ENCODE results near the gene TOP2A.

The TOP2A gene

DNA sequence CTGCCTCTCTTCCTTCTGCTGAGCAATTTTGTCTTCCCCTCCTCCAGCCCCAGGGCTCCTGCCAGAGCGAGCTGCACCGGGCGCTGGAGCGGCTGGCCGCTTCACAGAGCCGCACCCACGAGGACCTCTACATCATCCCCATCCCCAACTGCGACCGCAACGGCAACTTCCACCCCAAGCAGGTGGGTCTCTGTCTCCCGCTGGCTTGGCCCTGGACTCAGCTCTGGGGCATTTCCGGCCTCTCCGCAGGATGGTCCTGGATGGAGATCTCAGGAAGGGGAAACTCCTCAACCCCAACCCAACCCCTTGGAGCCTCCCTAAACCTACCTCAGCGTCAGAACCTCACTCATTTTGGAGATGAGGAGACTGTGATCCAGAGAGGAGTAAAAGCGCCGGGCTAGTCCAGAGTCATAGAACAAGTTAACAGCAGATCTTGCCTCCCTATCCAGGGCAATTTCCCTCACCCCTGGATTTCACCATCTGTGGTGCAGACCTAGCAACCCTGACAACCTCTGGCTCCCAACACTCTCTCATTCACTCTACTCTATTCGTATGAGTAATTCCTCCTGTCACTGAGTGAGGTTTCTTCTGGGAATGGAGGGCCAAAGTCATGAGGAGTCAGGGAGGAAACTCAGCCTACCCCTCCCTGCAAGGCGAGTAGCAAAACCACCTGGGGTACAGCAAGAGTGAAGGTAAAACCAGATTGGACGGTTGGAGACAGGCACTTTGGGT, 36.4 kb upstream of the TOP2A start:
- DNase-seq (ENCODE audit: low read depth, low spot score), result no peak

DNA sequence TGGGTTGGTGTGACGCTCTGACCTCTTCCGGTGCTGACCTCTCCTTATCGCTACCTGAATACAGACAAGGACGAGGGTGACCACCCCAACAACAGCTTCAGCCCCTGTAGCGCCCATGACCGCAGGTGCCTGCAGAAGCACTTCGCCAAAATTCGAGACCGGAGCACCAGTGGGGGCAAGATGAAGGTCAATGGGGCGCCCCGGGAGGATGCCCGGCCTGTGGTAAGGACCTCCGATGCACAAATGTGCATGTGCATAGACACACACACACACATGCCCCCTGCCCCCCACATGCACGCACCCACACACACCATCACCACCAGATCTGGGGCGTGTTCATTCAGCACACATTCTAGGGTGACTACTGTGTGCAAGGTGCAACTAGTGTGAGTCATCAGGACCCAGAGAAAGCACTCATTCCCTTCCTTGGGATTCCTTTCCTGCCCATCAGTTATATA, 35.3 kb upstream of the TOP2A start:
- DNase-seq (ENCODE audit: low read depth, low spot score), result no peak

DNA sequence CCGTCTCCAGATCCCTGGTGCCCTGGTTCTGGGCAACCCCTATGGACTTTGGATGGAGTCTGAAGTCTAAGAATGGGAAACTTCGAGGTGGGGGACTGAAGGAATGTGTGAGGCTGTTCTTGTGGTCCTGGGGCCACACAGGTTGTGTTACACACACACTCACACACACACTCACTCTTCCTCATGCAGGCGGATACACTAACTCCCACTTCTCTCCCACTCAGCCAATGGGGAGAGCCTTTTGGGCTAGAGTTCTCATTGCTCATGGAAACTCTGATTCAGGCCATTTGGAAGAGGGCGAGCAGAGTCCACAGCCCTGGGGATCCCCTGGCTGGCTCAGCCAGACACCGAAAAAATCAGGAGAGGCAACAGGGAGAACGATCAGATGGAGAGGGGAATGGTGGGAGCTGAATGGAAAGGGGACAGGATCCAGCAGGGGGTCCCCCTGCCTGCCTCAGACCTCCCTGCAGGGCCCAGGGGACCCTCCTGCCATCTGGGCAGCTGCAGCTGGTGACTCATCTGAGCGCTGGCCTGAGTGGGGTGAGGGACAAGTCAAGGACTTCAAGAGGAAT, 34.6 kb upstream of the TOP2A start:
- no peak for DNase-seq (ENCODE audit: low read depth, low spot score)

DNA sequence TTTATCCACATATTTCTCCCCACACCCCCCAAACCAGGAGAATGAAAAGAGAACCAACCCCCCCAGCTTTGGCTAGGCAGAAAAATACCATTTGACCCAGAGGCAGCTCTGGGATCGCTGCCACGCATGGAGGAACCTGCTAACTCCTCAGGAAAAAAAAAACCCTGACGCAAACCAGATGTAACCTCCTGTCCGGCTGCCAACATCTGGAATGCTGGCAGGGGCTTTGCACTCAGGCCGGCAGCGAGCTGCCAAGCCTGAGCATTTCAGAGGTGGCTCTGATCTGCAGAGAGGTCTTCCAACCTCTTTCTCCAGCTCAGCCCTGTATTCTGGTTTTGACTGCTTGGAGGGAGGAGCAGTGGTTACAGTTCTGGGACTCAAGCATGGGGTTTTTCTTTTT, 33.7 kb upstream of the TOP2A start:
- DNase-seq (ENCODE audit: low read depth, low spot score), result no peak

DNA sequence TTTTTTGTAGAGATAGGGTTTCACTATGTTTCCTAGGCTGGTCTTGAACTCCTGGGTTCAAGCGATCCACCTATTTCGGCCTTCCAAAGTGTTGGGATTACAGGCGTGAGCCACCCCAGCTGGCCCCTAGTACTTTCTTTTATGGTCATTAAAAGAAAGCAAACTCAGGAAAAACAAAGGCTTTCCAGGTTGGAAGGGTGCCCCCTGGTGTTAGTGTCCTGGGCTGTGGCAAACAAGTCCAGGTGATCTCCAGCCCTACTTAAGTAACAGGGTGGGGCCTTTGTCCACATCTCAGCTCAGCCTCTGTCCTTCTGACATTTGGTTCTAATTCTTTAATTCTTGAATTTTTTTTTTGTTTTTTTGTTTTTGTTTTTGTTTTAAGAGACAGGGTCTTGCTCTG, 32.5 kb upstream of the TOP2A start:
- no peak for DNase-seq (ENCODE audit: low read depth, low spot score)

DNA sequence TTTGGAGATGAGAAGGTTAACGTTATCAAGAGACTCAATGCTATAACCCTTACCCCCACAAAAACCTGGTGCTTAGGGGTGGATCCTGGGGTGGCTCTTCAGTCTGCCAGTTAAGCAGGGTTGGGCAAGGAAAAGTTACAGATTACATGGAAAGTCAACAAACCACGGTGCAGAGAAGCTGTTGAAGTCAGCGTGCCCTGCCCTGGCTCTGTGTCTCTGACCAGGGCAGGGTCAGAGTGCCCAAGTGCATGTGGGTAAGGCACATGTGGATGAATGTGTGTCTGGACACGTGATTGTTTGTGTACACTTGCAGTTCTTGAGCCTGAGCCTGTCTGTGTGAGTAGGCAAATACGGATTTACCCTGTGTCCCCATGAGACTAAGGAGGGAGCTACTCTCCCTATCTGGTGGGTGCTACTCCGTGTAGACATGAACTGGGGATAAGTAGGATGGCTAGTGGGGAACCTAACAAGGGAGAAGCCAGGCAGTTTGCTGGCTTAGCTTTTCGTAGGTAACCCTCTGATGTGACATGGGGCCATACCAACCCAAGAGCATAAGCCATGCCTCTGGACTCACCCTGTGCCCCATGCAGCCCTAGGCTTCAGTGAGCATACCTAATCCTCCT, 31.1 kb upstream of the TOP2A start:
- DNase-seq (ENCODE audit: low read depth, low spot score), result no peak

DNA sequence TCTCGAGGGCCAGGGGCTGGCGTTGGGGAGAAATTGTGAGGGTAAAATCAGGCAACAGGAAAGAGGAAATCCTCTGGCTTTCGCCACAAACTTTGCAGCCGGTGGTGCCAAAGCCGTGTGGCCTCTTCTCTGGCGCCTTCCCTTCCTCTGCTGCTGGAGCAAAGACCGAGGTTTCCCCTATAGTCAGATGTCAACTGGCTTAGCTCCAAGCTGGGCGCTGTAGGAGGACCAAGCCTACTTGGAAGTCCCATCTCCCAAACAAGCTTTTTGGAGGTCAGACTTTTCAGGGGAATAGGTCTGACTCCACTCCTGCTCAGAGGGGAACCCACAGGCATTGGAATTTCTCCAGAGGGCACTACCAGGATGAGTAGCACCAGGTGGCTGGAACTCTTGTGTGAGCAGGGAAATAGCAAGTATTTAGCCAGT, 30.5 kb upstream of the TOP2A start:
- no peak for DNase-seq (ENCODE audit: low read depth, low spot score)

DNA sequence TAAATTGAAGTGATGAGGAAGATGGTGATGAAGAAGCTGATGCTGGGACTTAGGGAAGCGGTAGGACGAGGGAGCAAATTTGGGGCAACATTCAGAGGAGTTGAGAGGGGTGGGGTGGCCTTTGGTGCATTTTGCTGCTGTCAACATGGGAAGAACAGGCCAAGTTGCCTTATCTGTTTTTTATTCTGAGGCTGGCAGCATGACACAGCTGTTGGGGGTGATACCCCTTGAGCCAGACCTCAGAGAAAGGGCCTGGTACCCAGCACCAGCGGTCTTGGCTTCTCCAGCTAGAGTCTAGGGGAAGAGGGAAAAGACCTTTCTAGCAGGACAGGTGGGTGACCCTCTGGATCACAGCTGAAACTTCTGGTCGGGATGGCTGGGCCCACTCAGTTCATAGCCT, 30.1 kb upstream of the TOP2A start:
- no peak for DNase-seq (ENCODE audit: low read depth, low spot score)

DNA sequence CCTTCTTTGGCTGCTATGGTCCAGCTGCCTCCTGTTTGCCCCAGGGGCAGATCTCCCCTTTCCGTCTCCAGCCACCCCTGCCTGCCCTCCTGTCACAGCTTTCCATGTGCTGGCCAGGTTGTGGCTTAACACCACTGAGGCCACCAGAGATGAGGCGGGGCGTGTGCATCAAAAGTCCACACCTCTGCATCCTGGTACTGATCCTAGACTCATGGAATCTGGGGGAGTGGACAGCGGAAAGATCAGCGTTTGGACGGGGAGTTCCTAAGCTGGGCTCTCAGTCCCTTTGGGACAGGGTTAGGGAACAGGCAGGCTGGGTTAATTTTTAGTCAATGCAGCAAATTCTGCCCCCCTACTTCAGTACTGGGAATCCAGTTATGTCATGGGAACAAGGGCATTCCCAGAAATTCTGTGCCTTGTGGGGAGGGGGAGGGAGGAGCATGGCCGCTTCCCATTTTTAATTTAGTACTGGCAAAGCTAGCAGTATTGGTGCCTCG, 29.5 kb upstream of the TOP2A start:
- DNase-seq (ENCODE audit: low read depth, low spot score), result no peak

DNA sequence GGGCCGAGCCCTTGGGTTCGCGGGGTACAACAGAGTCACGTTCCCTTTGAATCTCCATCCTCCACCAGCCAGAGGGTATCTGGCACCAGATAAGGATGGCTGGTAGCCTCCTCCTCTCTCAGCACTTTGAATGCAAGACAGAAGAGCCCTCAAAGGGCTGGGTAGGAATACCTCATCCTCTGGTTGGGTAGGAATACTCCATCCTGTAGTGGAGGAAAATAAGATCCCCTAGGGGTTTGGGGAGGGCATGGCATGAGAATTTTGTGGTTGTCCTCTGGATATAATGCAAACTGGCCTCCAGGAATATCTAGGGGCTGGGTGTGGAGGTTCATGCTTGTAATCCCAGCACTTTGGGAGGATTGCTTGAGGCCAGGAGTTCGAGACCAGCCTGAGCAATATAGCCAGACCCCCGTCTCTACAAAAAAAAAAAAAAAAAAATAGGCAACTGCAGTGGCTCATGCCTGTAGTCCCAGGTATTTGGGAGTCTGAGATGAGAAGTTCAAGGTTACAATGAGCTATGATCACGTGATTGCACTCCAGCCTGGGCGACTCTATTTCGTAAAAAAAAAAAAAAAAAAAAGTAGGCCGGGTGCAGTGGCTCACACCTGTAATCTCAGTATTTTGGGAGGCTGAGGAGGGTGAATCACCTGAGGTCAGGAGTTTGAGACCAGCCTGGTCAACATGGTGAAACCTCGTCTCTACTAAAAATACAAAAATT, 28.2 kb upstream of the TOP2A start:
- no peak for DNase-seq (ENCODE audit: low read depth, low spot score)

DNA sequence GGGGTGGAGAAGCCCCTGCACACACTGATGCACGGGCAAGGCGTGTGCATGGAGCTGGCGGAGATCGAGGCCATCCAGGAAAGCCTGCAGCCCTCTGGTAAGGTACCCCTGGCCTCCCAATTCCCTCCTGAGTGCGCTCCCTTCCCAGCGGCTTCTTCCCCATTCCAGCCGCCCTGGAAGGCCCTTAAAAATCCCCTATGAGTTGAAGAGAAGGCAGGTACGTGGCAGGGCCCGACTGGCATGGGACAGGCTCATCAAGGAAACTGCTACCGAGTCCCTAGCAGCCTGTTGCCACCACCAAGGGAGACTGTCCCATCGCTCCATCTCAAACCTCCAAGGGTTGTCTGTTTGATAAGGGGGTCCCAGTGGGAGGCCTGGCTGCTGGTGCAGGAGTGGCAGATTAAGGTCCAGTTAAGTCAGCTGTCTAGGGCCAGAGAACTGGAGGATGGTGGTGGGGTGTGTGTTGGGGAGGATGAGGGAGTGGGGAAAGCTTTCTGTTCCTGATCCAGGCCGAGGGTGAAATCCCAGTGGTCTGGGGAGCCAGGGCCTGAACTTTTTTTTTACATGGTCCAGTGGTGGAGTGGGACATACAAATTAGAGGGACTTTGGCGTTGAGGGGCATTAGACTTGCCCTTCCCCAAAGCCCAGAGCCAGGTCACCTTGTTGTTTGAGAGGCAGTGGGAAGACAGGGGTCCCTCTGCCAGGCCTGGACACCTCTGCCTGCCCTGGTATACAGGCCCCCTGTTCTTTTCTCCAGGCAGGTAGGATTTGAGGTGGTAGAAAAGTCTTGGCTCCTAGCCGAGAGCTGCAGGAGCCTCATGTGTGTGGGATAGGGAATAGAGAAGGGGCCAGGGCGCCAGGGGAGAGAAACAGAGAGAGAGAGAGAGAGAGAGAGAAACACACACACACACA, 26.5 kb upstream of the TOP2A start:
- no peak for DNase-seq (ENCODE audit: low read depth, low spot score)

DNA sequence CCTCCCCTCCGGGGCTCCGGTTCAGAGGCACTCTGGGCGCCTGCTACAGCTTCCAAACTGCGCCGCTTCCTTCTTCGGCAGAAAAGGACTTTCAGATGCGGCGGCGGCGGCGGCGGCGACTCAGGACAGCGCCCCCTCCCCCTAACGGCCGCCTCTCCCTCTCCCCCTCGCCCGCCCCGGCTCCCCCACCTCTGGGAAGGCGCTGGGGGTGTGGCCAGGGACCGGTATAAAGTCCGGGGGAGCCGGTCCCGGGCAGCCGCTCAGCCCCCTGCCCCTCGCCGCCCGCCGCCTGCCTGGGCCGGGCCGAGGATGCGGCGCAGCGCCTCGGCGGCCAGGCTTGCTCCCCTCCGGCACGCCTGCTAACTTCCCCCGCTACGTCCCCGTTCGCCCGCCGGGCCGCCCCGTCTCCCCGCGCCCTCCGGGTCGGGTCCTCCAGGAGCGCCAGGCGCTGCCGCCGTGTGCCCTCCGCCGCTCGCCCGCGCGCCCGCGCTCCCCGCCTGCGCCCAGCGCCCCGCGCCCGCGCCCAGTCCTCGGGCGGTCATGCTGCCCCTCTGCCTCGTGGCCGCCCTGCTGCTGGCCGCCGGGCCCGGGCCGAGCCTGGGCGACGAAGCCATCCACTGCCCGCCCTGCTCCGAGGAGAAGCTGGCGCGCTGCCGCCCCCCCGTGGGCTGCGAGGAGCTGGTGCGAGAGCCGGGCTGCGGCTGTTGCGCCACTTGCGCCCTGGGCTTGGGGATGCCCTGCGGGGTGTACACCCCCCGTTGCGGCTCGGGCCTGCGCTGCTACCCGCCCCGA, 25.7 kb upstream of the TOP2A start, which contains the start of gene IGFBP4:
Gene IGFBP4 (plus strand): TSS at position 255 of the 792 bp plus-strand sequence. CDS start 286 bp downstream, at position 541.
- peak; percentile 37 for DNase-seq (ENCODE audit: low read depth, low spot score)

DNA sequence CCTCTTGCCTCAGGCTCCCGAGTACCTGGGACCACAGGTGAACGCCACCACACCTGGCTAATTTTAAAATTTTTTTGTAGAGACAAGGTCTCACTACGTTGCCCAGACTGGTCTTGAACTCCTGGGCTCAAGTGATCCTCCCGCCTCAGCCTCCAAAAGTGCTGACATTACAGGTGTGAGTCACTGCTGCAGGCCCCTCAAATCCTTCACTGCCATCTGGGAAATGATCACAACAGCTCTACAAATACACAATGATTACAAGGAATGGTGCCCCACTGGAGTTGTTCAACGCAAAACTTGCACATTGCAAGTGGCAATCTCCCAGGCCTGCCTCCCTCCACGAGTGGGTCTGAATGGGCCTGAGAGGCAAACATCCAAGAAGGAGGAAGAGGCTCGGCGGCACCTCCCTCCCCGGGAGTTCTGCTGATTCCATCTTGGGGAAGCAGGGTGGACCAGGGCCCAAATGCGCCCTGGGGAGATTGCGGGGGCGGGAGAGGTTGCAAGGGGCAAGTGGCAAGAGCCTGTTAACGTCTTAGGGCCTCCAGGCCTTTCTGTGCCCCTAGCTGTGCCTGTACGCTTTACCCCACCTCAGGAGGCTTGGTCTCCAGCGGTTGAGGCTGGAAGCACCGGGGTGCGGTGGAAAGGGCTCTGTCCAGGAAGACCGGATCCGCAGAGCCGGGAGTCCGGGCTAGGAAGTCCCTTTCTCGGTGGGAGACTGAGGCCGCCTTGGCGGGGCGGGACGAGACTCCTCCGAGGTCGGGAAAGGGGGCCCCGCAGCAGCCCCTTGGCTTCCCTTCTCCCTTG, 24.9 kb upstream of the TOP2A start:
- no peak for DNase-seq (ENCODE audit: low read depth, low spot score)

DNA sequence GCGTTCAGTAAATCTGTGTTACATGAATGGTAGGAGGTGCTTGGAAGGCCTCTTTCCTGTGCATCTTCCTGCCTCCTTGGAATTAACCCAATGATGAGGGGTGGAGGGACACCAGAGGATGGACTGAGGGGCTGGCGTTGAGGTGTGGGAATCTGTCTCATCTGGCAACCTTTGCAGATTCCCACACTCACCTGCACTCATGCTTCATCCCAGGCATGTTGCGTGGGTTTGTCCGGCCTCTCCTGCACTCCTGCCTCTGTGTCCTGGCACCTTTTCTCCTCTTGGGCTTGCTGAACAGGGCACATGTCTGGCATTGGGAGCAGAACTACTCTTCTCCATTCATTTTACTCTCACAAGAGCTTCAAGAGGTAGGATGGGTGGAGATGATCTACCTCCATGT, 22.5 kb upstream of the TOP2A start:
- DNase-seq (ENCODE audit: low read depth, low spot score), result no peak

DNA sequence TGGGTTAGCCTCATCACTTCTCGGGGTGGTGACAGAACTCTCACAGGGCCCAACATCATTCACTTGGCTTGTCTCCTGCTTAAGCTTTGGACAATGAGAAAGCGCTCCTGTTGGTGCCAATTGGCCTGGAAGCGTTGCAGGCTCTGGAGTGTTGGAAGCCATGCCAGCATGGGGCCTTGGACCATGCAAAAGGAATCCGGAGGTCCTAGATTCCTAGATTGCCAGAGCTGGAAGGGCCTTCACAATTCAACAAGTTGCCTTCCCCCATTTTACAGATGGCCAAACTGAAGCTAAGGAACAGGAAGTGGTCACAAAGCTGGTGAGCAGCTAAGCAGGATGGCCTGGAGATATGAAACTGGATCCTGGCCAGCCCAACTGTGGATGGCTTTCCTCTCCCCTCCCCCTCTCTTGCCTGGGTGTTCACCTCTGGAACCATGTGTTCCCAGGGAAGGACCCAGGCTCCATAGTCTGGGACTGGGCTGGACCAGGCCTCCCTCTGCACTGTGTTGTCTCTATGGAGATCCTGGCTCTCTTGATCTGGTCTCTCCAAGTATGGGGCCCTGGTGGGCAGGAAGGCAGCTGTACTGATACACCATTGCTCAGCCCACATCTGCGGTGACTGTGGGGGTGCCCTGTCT, 19.5 kb upstream of the TOP2A start:
- no peak for DNase-seq (ENCODE audit: low read depth, low spot score)

DNA sequence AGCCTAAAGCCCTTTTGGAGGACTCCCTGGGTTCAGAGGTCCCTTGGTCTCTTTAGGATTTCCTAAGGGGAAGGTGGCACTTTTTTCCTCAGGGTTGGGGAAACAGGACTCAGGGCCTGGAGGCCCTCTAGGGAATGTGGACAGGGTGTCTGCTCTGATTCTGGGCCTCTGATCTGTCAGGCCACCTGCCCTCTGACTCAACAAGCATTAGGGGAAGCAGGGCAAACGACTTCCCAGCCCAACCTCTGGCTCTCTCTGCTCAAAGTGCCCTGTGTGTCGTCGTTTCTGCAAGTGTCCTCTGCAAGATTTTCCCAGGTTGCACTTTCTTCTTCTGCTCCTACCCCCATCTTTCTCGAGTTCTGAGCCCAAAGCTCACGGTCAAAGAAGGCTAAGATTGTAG, 18.9 kb upstream of the TOP2A start:
- no peak for DNase-seq (ENCODE audit: low read depth, low spot score)

DNA sequence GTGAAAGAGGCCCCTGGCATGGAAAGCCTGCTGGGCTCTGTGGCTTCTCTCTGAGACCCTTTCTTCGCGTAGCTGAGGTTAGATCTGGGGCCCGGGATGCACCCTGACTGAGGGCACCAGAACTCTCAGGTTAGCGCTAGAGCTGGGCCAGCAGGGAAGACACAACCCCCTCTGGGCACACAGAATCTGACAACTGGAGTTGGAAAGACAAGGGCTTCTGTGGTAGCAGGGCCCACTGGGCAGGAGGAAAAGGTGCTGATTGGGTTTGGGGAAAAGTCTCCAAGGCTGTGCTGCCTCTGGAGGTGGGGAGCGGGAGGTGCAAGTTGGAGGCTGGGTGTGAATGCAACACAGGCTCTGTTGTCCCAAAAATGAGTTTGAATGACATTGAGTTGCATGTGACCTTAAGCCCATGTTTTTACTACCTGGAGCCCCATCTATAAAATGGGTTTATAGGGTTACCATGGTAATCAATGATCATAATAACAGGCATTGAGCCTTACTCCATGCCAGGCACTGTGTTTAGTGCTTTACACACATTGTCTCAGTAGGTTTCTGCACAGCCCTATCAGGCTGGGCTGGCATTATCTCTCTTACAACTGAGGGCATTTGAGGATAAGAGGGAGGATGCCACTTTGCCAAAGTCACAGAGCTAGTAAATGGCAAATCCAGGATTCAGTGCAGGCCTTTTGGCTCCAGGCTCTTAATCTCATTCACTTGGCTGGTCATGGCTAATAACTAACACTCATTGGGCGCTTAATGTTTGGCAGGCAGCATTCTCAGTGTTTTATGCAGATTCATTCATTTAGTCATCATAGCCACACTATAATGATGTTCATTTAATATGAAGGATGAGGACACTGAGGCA, 16.1 kb upstream of the TOP2A start:
- no peak for DNase-seq (ENCODE audit: low read depth, low spot score)
